ENCODE results near the gene PJA1. TPM values are rescaled to one million over a fixed set of nuclear protein-coding genes. Genes with fewer than 3 reads are reported as not detected.

PJA1 gene, protein sequence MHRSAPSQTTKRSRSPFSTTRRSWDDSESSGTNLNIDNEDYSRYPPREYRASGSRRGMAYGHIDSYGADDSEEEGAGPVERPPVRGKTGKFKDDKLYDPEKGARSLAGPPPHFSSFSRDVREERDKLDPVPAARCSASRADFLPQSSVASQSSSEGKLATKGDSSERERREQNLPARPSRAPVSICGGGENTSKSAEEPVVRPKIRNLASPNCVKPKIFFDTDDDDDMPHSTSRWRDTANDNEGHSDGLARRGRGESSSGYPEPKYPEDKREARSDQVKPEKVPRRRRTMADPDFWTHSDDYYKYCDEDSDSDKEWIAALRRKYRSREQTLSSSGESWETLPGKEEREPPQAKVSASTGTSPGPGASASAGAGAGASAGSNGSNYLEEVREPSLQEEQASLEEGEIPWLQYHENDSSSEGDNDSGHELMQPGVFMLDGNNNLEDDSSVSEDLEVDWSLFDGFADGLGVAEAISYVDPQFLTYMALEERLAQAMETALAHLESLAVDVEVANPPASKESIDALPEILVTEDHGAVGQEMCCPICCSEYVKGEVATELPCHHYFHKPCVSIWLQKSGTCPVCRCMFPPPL
- total RNA-seq, result 10 to 100 TPM; 15.4 to 19.5 TPM

DNA sequence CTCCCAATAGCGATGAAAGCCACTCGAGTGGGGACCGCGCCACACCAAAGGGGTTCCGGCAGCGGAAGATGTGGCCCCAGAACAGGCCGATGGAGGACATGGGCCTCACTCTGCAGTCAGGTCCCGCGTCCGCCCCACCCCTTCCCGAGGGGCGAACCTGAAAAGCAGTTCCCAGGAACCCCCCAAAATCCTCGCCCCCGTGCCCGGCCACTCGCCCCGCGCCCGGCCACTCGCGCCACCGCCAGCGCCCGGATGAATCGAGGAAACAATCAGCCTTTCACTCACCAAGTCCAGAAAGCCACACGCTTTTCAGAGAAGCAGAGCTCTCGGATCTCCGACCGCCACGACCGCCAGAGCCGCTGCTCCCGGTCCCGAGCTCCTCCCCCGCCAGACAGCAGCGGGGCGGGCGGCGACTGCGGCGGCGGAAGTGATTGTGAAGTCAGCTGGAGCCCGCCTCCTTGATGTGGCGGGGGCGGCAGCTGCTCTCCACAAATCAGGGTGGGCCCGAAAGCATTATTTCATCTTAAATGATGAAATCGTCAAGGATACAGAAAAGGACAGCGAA is at the start of gene PJA1:
Gene PJA1, minus strand, starts transcription at position 367 of the 565 bp plus-strand sequence. CDS start 2,380 bp downstream, outside the sequence.
- DNase-seq, result peak; percentile 71
- H3K9me3 Mint-ChIP-seq, result no peaks in the 10 kb centered on the region
- ChIA-PET CTCF (interaction anchor here (1.4 to 1.6 kb wide), 2 partner anchors 57 to 337 kb away, joined by 7 to 16 read pairs; partner anchors contain the start of gene EFNB1), POLR2A (interaction anchor here (0.9 to 1.4 kb wide), 3 partner anchors 13 to 338 kb away, joined by 3 to 5 read pairs (median 3); partner anchors contain the start of gene EFNB1)
- peaks cover 4% of the 10 kb centered on the region for H3K27me3 Mint-ChIP-seq
- H3K36me3 Mint-ChIP-seq (ENCODE audit: low read depth), result peaks cover 17% of the 10 kb centered on the region
- peaks cover 30% of the 10 kb centered on the region for H3K4me1 Mint-ChIP-seq
- H3K27ac Mint-ChIP-seq, result peak within 1 kb of the TSS; percentile 65
- H3K4me3 Mint-ChIP-seq, result peak within 1 kb of the TSS; percentile 78

DNA sequence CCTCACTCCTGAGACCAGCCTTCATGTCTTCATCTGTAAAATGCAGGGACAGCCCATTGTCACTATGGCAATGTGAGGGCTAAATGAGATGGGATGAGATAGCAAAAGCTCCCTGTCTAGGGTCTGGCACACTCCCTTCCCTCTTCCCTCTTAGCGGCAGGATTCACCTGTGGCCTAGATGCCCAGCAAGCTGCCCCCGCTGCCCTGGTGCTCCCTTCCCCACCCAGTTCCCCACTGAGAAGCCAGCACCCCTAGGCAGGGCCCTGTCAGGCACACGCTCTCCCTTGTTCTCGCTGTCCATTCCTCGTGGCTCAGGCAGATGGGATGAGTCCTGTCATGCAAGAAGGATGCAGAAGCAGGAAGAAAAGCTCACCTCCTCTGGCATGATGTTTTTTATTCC is 49.2 kb upstream of the PJA1 start:
- Mint-ChIP-seq H3K9me3 (no peaks in the 10 kb centered on the region), H3K4me3 (no peak overlapping the region), H3K36me3 (ENCODE audit: low read depth) (no peaks in the 10 kb centered on the region), H3K27me3 (no peaks in the 10 kb centered on the region), H3K27ac (no peak overlapping the region), H3K4me1 (no peaks in the 10 kb centered on the region)
- no peak for DNase-seq
- POLR2A ChIA-PET, result no interaction called here
- CTCF ChIA-PET, result no interaction called here

DNA sequence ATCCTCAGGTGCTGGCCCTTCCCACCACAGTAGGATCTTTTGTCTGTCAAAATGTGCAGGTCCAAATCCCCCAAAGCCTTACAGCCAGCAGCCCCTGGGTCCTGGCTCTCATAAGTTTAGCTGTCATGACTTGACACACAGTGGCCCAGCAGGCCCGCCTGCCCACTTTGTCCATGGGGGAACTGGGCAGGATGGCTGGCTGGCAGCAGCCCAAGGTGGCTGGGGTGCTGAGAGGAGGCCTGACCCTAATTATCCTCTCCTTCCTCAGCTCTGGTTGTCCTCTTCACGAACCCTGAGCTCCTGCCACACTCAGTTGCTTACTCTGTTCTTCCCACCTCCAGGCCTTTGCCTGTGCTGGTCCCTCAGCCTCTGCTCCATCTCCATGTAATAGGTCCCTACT is 46.4 kb upstream of the PJA1 start:
- ChIA-PET CTCF (no interaction called here), POLR2A (no interaction called here)
- Mint-ChIP-seq H3K9me3 (no peaks in the 10 kb centered on the region), H3K36me3 (ENCODE audit: low read depth) (no peaks in the 10 kb centered on the region), H3K4me1 (no peaks in the 10 kb centered on the region), H3K4me3 (no peak overlapping the region), H3K27ac (no peak overlapping the region), H3K27me3 (no peaks in the 10 kb centered on the region)
- DNase-seq, result no peak

- Mint-ChIP-seq H3K27ac (no peak overlapping the region), H3K27me3 (no peaks in the 10 kb centered on the region), H3K36me3 (ENCODE audit: low read depth) (no peaks in the 10 kb centered on the region), H3K4me1 (no peaks in the 10 kb centered on the region), H3K9me3 (no peaks in the 10 kb centered on the region), H3K4me3 (no peak overlapping the region)
- ChIA-PET CTCF (interaction anchor here (1.3 to 1.4 kb wide), 2 partner anchors 12 kb away, joined by 3 to 5 read pairs; no protein-coding TSS in a partner anchor), POLR2A (no interaction called here)
- DNase-seq, result no peak
These were observed 45.3 kb upstream of the PJA1 start for GRCh38 chrX:69210581-69210980.

DNA sequence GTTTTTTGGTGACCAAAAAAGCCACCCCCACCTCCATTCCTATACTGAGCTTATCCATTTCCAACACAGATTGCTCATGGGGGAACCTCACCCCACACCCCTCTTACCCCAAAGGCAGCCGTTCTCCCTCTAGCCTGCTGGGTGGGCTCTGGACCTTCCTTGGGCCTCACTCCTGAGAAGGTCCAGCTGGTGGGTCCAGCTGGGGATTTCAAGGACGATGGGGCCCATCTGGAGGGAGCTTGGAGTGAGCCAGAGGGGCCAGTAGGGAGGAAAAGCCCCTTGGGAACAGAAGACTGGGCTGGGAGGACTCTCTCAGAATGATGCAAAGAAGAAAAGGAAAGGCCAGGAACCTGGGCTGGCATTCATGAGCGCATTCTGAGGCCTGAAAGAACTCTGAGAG is 42.0 kb upstream of the PJA1 start:
- DNase-seq, result no peak
- H3K4me1 Mint-ChIP-seq, result no peaks in the 10 kb centered on the region
- no peaks in the 10 kb centered on the region for H3K36me3 Mint-ChIP-seq (ENCODE audit: low read depth)
- POLR2A ChIA-PET, result no interaction called here
- no peak overlapping the region for H3K4me3 Mint-ChIP-seq
- H3K27me3 Mint-ChIP-seq, result no peaks in the 10 kb centered on the region
- CTCF ChIA-PET, result no interaction called here
- no peak overlapping the region for H3K27ac Mint-ChIP-seq
- no peaks in the 10 kb centered on the region for H3K9me3 Mint-ChIP-seq

- CTCF ChIA-PET, result no interaction called here
- H3K9me3 Mint-ChIP-seq, result no peaks in the 10 kb centered on the region
- no peaks in the 10 kb centered on the region for H3K36me3 Mint-ChIP-seq (ENCODE audit: low read depth)
- H3K27ac Mint-ChIP-seq, result no peak overlapping the region
- no peak for DNase-seq
- POLR2A ChIA-PET, result no interaction called here
- no peaks in the 10 kb centered on the region for H3K27me3 Mint-ChIP-seq
- H3K4me1 Mint-ChIP-seq, result no peaks in the 10 kb centered on the region
- H3K4me3 Mint-ChIP-seq, result no peak overlapping the region
These were observed 38.4 kb upstream of the PJA1 start for GRCh38 chrX:69203638-69204037.

GRCh38 chrX:69197690-69198089 is 32.4 kb upstream of the PJA1 start:
- H3K9me3 Mint-ChIP-seq, result no peaks in the 10 kb centered on the region
- DNase-seq, result no peak
- H3K27me3 Mint-ChIP-seq, result no peaks in the 10 kb centered on the region
- no peaks in the 10 kb centered on the region for H3K36me3 Mint-ChIP-seq (ENCODE audit: low read depth)
- H3K4me3 Mint-ChIP-seq, result no peak overlapping the region
- ChIA-PET CTCF (no interaction called here), POLR2A (no interaction called here)
- H3K27ac Mint-ChIP-seq, result no peak overlapping the region
- H3K4me1 Mint-ChIP-seq, result no peaks in the 10 kb centered on the region

DNA sequence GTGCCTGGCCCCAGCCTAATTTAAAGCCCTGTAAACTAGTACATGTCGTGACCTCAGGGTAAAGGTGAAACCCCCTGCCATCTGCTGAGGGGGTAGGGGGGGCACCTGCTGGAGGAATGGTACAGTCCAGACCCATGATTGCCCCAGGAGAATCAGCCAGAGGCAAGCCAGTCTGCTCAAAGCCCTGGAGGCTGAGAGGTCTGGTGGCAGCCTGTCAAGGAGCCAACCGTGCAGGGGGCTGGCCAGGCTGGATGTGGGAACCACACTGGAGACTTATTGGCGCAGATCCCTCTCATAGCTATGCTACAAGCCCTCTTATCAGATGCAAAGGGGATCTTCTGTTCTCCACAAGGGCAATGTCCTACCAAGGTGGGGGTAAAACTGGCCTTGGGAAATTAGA is 31.4 kb upstream of the PJA1 start:
- Mint-ChIP-seq H3K9me3 (no peaks in the 10 kb centered on the region), H3K27me3 (no peaks in the 10 kb centered on the region), H3K4me3 (no peak overlapping the region), H3K4me1 (no peaks in the 10 kb centered on the region), H3K36me3 (ENCODE audit: low read depth) (no peaks in the 10 kb centered on the region), H3K27ac (no peak overlapping the region)
- ChIA-PET POLR2A (no interaction called here), CTCF (no interaction called here)
- DNase-seq, result no peak

DNA sequence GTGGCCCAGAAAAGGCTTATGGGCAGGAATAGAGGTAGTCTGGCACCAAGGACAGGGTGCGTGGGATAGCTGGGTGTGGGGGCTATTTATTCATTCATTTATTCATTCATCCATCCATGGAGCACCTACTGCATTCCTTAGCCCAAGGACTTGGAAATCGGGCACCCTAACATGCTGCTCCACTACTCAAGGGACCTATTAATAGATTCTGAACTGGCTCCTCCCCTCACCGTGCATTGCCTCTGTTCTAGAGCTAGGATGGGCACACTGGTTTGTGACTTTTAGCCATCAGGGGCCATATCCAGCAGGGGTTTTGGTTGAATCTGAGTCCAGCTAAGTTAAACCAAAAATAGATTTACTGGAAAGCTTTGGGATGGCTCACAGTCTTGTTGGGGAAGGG is 30.6 kb upstream of the PJA1 start:
- no peaks in the 10 kb centered on the region for H3K4me1 Mint-ChIP-seq
- no peak overlapping the region for H3K27ac Mint-ChIP-seq
- POLR2A ChIA-PET, result no interaction called here
- CTCF ChIA-PET, result interaction anchor here (1.1 kb wide), 1 partner anchor 367 kb away, joined by 3 read pairs; the partner anchor contains the start of gene EFNB1
- no peak for DNase-seq
- no peaks in the 10 kb centered on the region for H3K27me3 Mint-ChIP-seq
- H3K4me3 Mint-ChIP-seq, result no peak overlapping the region
- H3K9me3 Mint-ChIP-seq, result no peaks in the 10 kb centered on the region
- H3K36me3 Mint-ChIP-seq (ENCODE audit: low read depth), result no peaks in the 10 kb centered on the region

GRCh38 chrX:69195192-69195591 is 29.9 kb upstream of the PJA1 start:
- no peak for DNase-seq
- H3K4me3 Mint-ChIP-seq, result no peak overlapping the region
- ChIA-PET POLR2A (no interaction called here), CTCF (interaction anchor here (1.1 kb wide), 1 partner anchor 366 kb away, joined by 3 read pairs; the partner anchor contains the start of gene EFNB1)
- no peaks in the 10 kb centered on the region for H3K9me3 Mint-ChIP-seq
- no peaks in the 10 kb centered on the region for H3K36me3 Mint-ChIP-seq (ENCODE audit: low read depth)
- no peaks in the 10 kb centered on the region for H3K4me1 Mint-ChIP-seq
- no peaks in the 10 kb centered on the region for H3K27me3 Mint-ChIP-seq
- H3K27ac Mint-ChIP-seq, result no peak overlapping the region

- Mint-ChIP-seq H3K9me3 (no peaks in the 10 kb centered on the region), H3K27ac (no peak overlapping the region), H3K4me3 (no peak overlapping the region), H3K27me3 (no peaks in the 10 kb centered on the region), H3K4me1 (no peaks in the 10 kb centered on the region), H3K36me3 (ENCODE audit: low read depth) (no peaks in the 10 kb centered on the region)
- POLR2A ChIA-PET, result no interaction called here
- CTCF ChIA-PET, result no interaction called here
- no peak for DNase-seq
These were observed 27.4 kb upstream of the PJA1 start for GRCh38 chrX:69192603-69193002.

DNA sequence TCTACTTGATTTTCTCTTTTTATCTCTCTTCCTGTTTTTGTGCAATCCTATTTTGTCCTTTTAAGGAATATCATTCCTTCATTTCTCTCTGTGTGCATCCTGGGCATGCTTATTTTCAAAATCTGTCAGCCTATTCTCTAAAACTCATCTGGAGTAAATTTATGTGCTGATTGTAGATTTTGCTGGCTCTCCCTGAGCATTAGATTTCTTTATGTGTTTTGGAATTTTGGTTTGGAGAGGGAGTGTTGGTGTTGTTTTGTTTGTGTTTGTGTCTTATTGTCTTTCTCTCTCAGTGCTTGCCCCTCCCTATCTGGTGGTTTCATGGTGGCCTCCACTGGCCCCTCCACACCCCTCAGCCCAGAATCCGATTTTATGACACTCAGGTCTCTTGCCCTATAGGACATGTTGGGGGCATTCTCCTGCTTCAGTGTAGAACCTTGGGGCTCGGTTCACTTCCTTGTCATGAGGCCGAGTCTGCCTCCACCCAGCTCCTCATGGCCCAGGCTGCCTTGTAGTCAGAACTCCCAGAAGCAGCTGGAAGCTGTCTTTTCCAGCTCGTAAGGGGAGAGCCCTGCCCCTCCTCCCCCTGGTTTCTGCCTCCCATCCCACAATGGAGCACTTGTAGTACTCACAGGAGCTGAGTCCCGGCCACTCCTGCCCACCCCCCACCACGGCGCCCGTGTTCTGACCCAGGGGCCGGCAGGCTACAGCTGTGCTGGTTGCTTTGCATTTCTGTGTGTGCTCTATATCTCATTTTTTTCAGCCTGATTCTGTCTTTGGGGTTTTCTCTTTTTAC is 24.5 kb upstream of the PJA1 start:
- CTCF ChIA-PET, result no interaction called here
- Mint-ChIP-seq H3K27me3 (no peaks in the 10 kb centered on the region), H3K36me3 (ENCODE audit: low read depth) (no peaks in the 10 kb centered on the region), H3K9me3 (no peaks in the 10 kb centered on the region), H3K4me3 (no peak overlapping the region), H3K27ac (no peak overlapping the region), H3K4me1 (no peaks in the 10 kb centered on the region)
- POLR2A ChIA-PET, result no interaction called here
- no peak for DNase-seq

GRCh38 chrX:69186651-69187050 is 21.4 kb upstream of the PJA1 start:
- ChIA-PET POLR2A (no interaction called here), CTCF (no interaction called here)
- Mint-ChIP-seq H3K27ac (no peak overlapping the region), H3K4me3 (no peak overlapping the region), H3K27me3 (no peaks in the 10 kb centered on the region), H3K36me3 (ENCODE audit: low read depth) (no peaks in the 10 kb centered on the region), H3K4me1 (no peaks in the 10 kb centered on the region), H3K9me3 (no peaks in the 10 kb centered on the region)
- no peak for DNase-seq
